HG03457 (cell line): ENCODE measurements around the gene RAB31.
"Not testable (repeated sequence)": the region's sequence is repeated elsewhere in the genome, so short reads cannot be mapped to it uniquely, and the experiment has no call there.

Experiments used
- ATAC-seq: cut with Tn5 transposase; IDR thresholded peaks from one replicate; pipeline ENCODE4 v1.9.1; 2021; ENCODE audit warnings: moderate number of reproducible peaks; ENCODE audit not compliant: unreplicated experiment

The RAB31 gene, protein sequence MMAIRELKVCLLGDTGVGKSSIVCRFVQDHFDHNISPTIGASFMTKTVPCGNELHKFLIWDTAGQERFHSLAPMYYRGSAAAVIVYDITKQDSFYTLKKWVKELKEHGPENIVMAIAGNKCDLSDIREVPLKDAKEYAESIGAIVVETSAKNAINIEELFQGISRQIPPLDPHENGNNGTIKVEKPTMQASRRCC

GRCh38 chr18:9708057-9708433 is at the start of gene RAB31:
RAB31 (plus strand) TSS chr18:9708301; CDS start chr18:9708406, 105 bp downstream.
- peak; percentile 49 for ATAC-seq

GRCh38 chr18:9659499-9660375 is 48.4 kb upstream of the RAB31 start:
- ATAC-seq, result no peak

GRCh38 chr18:9661564-9661963 is 46.5 kb upstream of the RAB31 start:
- ATAC-seq, result no peak

GRCh38 chr18:9663377-9663776 is 44.7 kb upstream of the RAB31 start:
- no peak for ATAC-seq

DNA sequence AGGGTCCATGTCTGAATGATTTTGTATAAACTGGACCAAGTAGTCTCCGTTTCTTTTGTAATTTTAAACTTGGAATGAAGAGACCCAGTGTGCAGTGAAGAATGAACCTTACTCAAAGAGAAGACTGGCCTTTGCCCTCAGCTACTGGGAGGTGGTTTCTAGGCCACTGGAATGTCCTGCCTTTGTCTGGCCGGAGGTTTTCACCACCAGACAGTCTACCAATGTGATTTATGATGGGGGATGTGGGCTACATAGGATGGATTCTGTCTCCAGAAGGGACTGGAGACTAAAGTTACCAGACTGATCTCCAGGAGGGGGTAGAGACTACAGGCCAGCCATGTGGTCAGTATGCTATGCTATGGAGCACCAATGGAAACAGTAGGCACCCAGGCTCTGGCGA is 42.8 kb upstream of the RAB31 start:
- no peak for ATAC-seq

DNA sequence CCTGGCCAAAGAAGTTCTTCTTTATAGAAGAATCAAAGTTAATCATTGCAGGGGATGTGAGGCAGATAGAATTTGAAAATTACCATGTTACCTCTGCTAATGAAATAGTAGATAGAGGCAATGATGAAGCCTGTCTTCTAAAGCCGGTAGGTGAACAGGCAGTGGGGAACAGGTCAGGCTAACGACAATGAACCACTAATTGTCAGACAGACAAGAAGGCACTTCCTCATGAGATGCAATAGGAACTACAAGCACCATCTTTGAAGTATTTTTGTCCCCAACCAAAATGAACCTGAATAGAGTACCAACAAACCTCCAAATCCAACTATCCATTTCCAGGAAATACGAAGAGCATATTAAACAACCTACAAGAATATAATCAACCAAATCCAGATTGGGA is 41.6 kb upstream of the RAB31 start:
- no peak for ATAC-seq

DNA sequence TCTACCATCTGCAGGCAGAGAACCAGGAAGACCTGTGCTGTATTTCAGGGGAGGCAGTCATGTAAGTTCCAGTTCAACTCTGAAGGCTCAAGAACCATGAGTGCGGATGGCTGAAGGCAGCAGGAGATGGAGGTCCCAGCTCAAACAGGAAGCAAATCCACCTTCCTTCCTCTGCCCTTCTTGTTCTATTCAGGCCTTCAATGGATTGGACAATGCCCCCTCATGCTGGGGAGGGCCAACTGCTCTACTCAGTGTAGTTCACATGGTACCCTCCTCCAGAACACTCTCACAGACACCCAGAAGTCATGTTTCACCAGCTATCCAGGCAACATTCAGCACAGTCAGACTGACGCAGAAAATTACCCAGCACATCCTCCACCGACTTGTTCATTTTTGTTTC is 39.1 kb upstream of the RAB31 start:
- no peak for ATAC-seq

DNA sequence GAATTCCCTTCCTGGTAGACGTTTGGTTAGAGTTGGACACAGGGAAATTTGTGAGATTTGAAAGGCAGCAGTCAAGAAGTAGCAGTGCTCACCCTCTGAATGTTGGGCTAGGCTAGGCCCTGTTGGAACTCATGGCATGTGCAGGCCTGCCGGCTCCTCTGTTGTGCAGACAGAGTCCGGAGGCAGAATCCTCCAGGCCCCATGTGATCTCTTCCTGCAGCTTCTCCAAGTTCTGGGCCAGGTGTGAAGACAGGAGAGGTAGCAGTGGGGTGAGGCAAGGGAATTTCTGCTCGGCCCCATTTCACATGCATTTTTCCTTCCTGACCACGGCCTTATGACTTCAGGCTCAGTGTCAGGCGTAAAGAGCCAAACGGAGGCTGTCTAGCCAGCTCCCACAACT is 36.9 kb upstream of the RAB31 start:
- no peak for ATAC-seq

- peak; percentile 97 for ATAC-seq
Measured at GRCh38 chr18:9673296-9674251, 34.5 kb upstream of the RAB31 start.

- ATAC-seq, result not testable (repeated sequence)
Measured at GRCh38 chr18:9678216-9678615, 29.9 kb upstream of the RAB31 start.

DNA sequence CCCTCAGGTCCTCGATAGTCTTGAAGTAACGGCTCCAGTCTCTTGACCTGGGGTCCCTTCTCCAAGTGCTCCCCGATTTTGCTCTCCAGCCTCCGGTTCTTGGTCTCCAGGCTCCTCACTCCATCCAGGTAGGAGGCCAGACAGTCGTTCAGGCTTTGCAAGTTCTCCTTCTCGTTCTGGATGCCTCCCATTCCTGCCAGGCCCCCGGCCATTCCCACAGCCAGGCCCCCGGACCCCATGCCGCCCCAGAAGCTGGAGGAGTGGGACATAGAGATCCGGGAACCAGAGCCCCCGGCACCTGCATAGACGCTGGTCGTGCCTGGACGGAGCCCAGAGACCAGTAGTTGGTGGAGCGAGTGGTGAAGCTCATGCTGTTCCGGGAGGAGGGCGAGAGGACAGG is 29.0 kb upstream of the RAB31 start:
- ATAC-seq, result no peak

- ATAC-seq, result no peak
Measured at GRCh38 chr18:9681217-9681616, 26.9 kb upstream of the RAB31 start.

DNA sequence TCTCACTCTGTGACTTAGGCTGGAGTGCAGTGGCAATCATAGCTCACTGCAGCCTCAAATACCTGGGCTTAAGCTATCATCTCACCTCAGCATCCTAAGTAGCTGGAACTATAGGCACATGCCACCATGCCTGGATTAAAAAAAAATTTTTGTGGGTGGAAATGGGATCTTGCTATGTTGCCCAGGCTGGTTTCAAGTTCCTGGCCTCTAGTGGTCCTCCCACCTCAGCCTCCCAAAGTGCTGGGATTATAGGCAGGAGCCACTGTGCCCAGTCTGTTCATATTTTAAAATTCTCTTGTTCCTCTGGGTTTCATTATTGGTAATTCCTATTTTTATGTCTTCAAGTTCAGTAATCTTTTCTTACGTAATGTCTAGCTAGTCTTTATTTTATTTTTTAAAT is 25.5 kb upstream of the RAB31 start:
- ATAC-seq, result no peak

DNA sequence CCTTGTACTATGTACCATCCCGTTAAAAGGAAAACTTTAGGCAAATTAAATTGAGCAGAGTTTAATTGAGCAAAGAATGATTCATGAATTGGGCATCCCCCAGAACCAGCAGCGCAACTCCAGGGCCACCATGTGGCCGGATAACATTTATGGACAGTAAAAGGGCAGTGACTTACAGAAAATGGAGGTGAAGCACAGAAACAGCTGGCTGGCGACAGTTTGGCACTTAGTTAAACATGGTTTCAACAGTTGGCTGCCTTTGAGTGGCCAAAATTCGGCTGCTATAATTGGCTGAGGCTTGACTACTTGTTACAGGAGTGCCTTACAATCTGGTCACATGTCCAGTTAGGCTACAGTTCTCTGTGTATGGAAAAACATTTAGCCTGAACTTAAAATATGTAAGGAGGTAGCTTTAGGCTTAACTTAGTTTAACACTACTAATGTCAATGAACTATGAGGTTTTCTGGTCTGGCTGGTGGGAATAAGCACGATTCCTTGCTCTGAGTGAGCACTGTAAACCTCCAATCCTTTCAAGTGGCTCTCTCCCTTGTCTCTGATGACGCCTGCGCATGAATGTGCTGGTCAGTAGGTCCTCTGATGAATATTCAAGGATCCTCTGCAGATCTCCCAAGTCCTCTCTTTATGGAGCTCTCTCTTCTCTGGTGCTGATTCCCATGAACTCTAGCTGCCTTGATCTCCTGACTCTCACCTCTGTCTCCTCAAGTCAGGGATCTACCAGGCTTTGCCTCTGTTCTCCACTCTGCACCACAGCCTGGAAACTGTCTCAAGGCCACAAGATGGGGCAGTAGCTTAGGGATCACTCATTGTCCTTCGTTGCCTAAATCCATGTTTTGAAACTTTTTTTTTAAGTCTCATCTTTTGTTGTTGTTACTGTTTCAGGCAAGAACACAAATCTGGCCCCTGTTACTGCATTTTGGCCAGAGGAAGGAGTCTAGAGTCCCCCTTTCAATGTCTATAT is 24.4 kb upstream of the RAB31 start:
- no peak for ATAC-seq

- no peak for ATAC-seq
Measured at GRCh38 chr18:9684881-9685614, 23.1 kb upstream of the RAB31 start.

- no peak for ATAC-seq
Measured at GRCh38 chr18:9685615-9685890, 22.5 kb upstream of the RAB31 start.

GRCh38 chr18:9688036-9688741 is 19.9 kb upstream of the RAB31 start:
- ATAC-seq, result no peak

GRCh38 chr18:9689253-9689652 is 18.8 kb upstream of the RAB31 start:
- no peak for ATAC-seq
